Spleen (tissue), 11 donors: ENCODE measurements around the gene GRAMD1A. TPM values are rescaled to one million over a fixed set of nuclear protein-coding genes. Genes with fewer than 3 reads are reported as not detected.
"Not testable (repeated sequence)": the region's sequence is repeated elsewhere in the genome, so short reads cannot be mapped to it uniquely, and the experiment has no call there.

ENCODE experiments used
- DNase-seq: peaks from one replicate; pipeline ENCODE4 v3.0.0-alpha.2; 2020
- H3K27ac ChIP-seq, 8 donors: fragments of 200-600 bp; sonication (generic) in 7 of 8; 1 replicate in 4 of 8; 2 replicates in 4 of 8; pipeline versions ENCODE4 v1.5.0 to v1.8.0; 2016 to 2021; ENCODE audit warnings: inconsistent platforms in 4 of 8, mild to moderate bottlenecking in 4 of 8, moderate library complexity in 1 of 8
- H3K27me3 ChIP-seq, 7 donors: fragments of 200-600 bp; sonication (generic) in 6 of 7; replicated peaks in 1 of 7; 1 replicate in 4 of 7; 2 replicates in 3 of 7; pipeline versions ENCODE4 v1.5.0 to v1.8.0; 2016 to 2021; ENCODE audit warnings: inconsistent platforms in 3 of 7, mild to moderate bottlenecking in 1 of 7
- H3K36me3 ChIP-seq, 6 donors: fragments of 200-600 bp; sonication (generic) in 5 of 6; 1 replicate in 4 of 6; 2 replicates in 2 of 6; pipeline versions ENCODE4 v1.5.0 to v1.8.0; 2016 to 2021; ENCODE audit warnings: inconsistent platforms in 2 of 6
- H3K4me1 ChIP-seq, 6 donors: fragments of 200-600 bp; sonication (generic) in 5 of 6; 1 replicate in 3 of 6; 2 replicates in 3 of 6; pipeline versions ENCODE4 v1.5.0 to v1.8.0; 2016 to 2021; ENCODE audit warnings: inconsistent platforms in 3 of 6
- H3K4me3 ChIP-seq, 8 donors: fragments of 200-600 bp; sonication (generic) in 7 of 8; 1 replicate in 4 of 8; 2 replicates in 4 of 8; pipeline versions ENCODE4 v1.5.0 to v1.8.0; 2016 to 2021; ENCODE audit warnings: inconsistent platforms in 4 of 8, mild to moderate bottlenecking in 4 of 8, moderate library complexity in 2 of 8
- H3K9me3 ChIP-seq, 8 donors: fragments of 200-600 bp; sonication (generic) in 7 of 8; 1 replicate in 4 of 8; 2 replicates in 4 of 8; pipeline versions ENCODE4 v1.5.0 to v1.8.0; 2016 to 2021; ENCODE audit warnings: inconsistent platforms in 4 of 8
- POLR2A ChIP-seq, 3 donors: fragments of 450-650 bp; IDR thresholded peaks; one replicate each; pipeline ENCODE4 v1.5.1; 2017; ENCODE audit warnings: antibody characterized with exemption in 3 of 3, mild to moderate bottlenecking in 1 of 3
- POLR2AphosphoS5 ChIP-seq, 3 donors: sonication (generic); formaldehyde crosslinking; IDR thresholded peaks; one replicate each; pipeline ENCODE4 v1.5.1; 2017; ENCODE audit warnings: antibody characterized with exemption in 3 of 3
- WGBS, 5 donors: extraction: QIAGEN DNeasy Blood & Tissue Kit in 3 of 5; methylation state at CpG; one replicate each; pipeline versions ENCODE4 v1.1.5 to v1.1.7; 2013 to 2018; 5-methylcytosine and 5-hydroxymethylcytosine counted together
- intact Hi-C: fragments of 100-400 bp; cut with DNase I; formaldehyde crosslinking; loops from one replicate; pipeline ENCODE4 v1.15.0; 2023; ENCODE audit warnings: low total_unique reads
- polyA plus RNA-seq, 3 donors: library from polyadenylated mRNA; stranded (reverse); fragments of 200-250 nt; gene quantifications; one replicate each; pipeline ENCODE4 v1.2.1, GENCODE V29; 2013
- total RNA-seq, 7 donors: library from RNA; depleted of rRNA in 3 of 7; stranded (reverse); fragments of >200 nt in 3 of 7; fragmentation: NEBNext Ultra II Directional in 4 of 7; extraction: Animal tissue kit (Norgen Biotek cat#: 25700) in 4 of 7; gene quantifications; one replicate each; pipeline versions ENCODE4 v1.1.0 to v1.2.1, GENCODE V29; 2016 to 2021
- TF ChIP-seq, protein P1 (sequence below), 11 experiments: fragments of 200-600 bp in 7 of 11; fragments of 450-650 bp in 4 of 11; sonication (generic) in 4 of 11; IDR thresholded peaks in 8 of 11; conservative IDR thresholded peaks in 3 of 11; 1 replicate in 7 of 11; 2 replicates in 4 of 11; pipeline versions ENCODE4 v1.4.0 to v1.8.0; 2016 to 2021; ENCODE audit warnings: antibody characterized with exemption in 11 of 11, inconsistent platforms in 4 of 11, mild to moderate bottlenecking in 1 of 11
- donor health status: healthy with polysubstance abuse.
- donor health status: DM: no; HTN: no; CAD: no; lungs with moderate emphysema.
- donor health status: DM: no; HTN: no; CAD: no.
- donor health status: Bipolar disorder and iron deficiency.
- donor health status: healthy.
- donor health status: DM: no; HTN: no; CAD: no.
- donor health status: DM: yes; HTN: yes; CAD: no.

GRAMD1A gene
- total and polyA plus RNA-seq, 10 donors: 30.0 to 177 (median 101) TPM

DNA sequence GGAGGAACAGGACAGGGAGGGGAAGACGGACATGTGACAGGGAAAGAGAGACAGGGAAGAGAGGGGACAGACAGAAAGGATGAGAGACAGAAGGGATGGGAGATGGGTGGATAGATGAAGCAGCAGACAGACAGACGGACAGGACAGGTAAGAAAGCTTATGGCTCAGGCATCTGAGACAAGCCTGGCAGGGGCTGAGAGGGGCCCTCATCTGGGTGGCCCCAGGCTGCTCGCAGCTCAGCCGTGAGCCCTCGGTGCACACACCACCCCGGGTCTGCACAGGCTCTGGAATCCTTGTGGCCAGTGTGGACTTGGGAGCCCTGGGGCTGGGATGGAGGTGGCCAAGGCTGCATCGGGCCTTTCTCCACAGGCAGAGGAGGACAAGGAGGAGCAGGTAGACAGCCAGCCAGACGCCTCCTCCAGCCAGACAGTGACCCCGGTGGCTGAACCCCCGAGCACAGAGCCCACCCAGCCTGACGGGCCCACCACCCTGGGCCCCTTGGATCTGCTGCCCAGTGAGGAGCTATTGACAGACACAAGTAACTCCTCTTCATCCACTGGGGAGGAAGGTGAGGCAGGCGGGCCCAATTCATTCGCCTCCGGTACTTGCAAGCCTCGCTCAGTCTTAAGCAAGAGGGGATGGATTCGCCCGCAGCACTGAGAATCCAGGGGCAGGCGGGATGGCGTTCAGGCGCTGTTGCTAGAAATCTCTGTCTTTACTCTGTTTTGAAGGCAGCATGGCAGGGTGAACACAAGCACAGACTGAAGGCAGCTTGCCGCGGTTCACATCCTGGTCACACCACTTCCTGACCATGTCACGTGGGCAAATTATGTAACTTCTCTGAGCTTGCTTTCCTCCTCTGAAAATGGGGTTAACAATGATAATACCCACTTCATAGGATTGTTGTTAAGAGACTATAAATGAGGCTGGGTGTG, 14.0 kb downstream of the GRAMD1A start:
- H3K36me3 ChIP-seq: peaks cover 3 to 95% (median 73%) of the 10 kb centered on the region in 6 donors
- peak; percentile 87 for DNase-seq
- peak overlapping the region in 5 of 8 donors; percentile 3 to 46 (median 10) for H3K4me3 ChIP-seq
- no peaks in the 10 kb centered on the region for H3K9me3 ChIP-seq
- intact Hi-C loops: loop anchor here (2.0 kb wide), 1 partner anchor 41 kb away; no protein-coding TSS in a partner anchor
- H3K27ac ChIP-seq: peak overlapping the region; percentile 42 to 99 (median 76)
- WGBS, 5 donors: 57 to 66% (median 63%) methylated on average over 21 to 23 of the region's 23 CpGs
- peaks cover 28 to 91% (median 71%) of the 10 kb centered on the region in 6 donors for H3K4me1 ChIP-seq
- H3K27me3 ChIP-seq: no peaks in the 10 kb centered on the region
- TF ChIP-seq, protein P1, sequence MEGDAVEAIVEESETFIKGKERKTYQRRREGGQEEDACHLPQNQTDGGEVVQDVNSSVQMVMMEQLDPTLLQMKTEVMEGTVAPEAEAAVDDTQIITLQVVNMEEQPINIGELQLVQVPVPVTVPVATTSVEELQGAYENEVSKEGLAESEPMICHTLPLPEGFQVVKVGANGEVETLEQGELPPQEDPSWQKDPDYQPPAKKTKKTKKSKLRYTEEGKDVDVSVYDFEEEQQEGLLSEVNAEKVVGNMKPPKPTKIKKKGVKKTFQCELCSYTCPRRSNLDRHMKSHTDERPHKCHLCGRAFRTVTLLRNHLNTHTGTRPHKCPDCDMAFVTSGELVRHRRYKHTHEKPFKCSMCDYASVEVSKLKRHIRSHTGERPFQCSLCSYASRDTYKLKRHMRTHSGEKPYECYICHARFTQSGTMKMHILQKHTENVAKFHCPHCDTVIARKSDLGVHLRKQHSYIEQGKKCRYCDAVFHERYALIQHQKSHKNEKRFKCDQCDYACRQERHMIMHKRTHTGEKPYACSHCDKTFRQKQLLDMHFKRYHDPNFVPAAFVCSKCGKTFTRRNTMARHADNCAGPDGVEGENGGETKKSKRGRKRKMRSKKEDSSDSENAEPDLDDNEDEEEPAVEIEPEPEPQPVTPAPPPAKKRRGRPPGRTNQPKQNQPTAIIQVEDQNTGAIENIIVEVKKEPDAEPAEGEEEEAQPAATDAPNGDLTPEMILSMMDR (IDR thresholded peaks at IDR 0.05 in 8 of 11, conservative IDR thresholded peaks at IDR 0.05 in 3 of 11): no peak
- TF ChIP-seq POLR2AphosphoS5 (IDR thresholded peaks at IDR 0.05): peak; percentile 31 to 70 (median 65)

- H3K27me3 ChIP-seq, H3K4me3 ChIP-seq, DNase-seq, H3K9me3 ChIP-seq, intact Hi-C loops: not testable (repeated sequence)
- Histone ChIP-seq H3K4me1 (peaks cover 28 to 85% (median 65%) of the 10 kb centered on the region in 6 donors), H3K27ac (peak overlapping the region in 7 of 8 donors; percentile 44 to 99 (median 78)), H3K36me3 (peaks cover 3 to 95% (median 73%) of the 10 kb centered on the region in 6 donors)
- 84 to 90% (median 87%) methylated on average over 4 of the region's 4 CpGs for WGBS, 5 donors
These were observed 14.7 kb downstream of the GRAMD1A start for GRCh38 chr19:35014774-35015173.

GRCh38 chr19:35015270-35015953, 15.3 kb downstream of the GRAMD1A start:
- DNase-seq: no peak
- Histone ChIP-seq H3K4me3 (no peak overlapping the region), H3K9me3 (no peaks in the 10 kb centered on the region), H3K27ac (peak overlapping the region in 4 of 8 donors; percentile 74 to 99 (median 86)), H3K4me1 (peaks cover 28 to 78% (median 60%) of the 10 kb centered on the region in 6 donors), H3K27me3 (no peaks in the 10 kb centered on the region), H3K36me3 (peaks cover 3 to 95% (median 73%) of the 10 kb centered on the region in 6 donors)
- WGBS, 5 donors: 79 to 96% (median 92%) methylated on average over 13 to 16 of the region's 16 CpGs
- TF ChIP-seq POLR2A (IDR thresholded peaks at IDR 0.05): no peak
- peak in 2 of 3 donors; percentile 43 to 70 for TF ChIP-seq POLR2AphosphoS5 (IDR thresholded peaks at IDR 0.05)
- intact Hi-C loops: no loop called here

GRCh38 chr19:35015954-35016351, 15.8 kb downstream of the GRAMD1A start:
- 92 to 99% (median 97%) methylated on average over 6 of the region's 6 CpGs for WGBS, 5 donors
- H3K27ac ChIP-seq: peak overlapping the region in 3 of 8 donors; percentile 83 to 99 (median 88)
- peak in 2 of 3 donors; percentile 6 to 45 for TF ChIP-seq POLR2AphosphoS5 (IDR thresholded peaks at IDR 0.05)
- no peak for TF ChIP-seq POLR2A (IDR thresholded peaks at IDR 0.05)

DNA sequence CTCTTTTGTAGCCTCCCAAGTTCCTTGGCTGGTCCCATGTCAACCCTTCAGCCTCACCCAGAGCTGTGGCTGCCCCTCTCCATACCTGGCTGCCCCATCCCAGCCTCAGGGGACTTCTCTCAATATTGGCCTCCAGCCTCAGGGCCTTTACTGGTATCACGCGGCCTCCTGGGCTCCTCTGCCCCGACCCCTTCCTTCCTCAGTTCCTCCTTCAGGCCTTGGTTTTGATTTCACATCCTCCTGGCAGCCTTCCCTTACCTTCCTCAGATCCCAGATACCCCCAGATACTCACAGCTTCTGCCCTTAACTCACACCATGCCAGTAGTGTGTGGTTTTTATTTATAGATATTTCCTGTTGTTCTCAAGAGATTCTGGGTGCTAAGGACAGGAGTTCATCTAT, 17.4 kb downstream of the GRAMD1A start:
- Histone ChIP-seq H3K36me3 (peaks cover 3 to 95% (median 80%) of the 10 kb centered on the region in 6 donors), H3K4me3 (no peak overlapping the region), H3K27ac (peak overlapping the region in 4 of 8 donors; percentile 5 to 52 (median 44)), H3K4me1 (peaks cover 25 to 69% (median 44%) of the 10 kb centered on the region in 6 donors), H3K27me3 (no peaks in the 10 kb centered on the region), H3K9me3 (no peaks in the 10 kb centered on the region)
- WGBS, 5 donors: 32 to 60% (median 52%) methylated on average over 3 of the region's 3 CpGs
- intact Hi-C loops: no loop called here
- TF ChIP-seq POLR2AphosphoS5 (IDR thresholded peaks at IDR 0.05): peak in 1 of 3 donors; percentile 20
- TF ChIP-seq POLR2A (IDR thresholded peaks at IDR 0.05): no peak
- DNase-seq: no peak

More at GRCh38 chr19:35015954-35016351, 15.8 kb downstream of the GRAMD1A start:
- Histone ChIP-seq H3K36me3 (peaks cover 3 to 95% (median 73%) of the 10 kb centered on the region in 6 donors), H3K9me3 (no peaks in the 10 kb centered on the region), H3K27me3 (no peaks in the 10 kb centered on the region), H3K4me3 (no peak overlapping the region), H3K4me1 (peaks cover 28 to 73% (median 55%) of the 10 kb centered on the region in 6 donors)
- DNase-seq: no peak
- intact Hi-C loops: no loop called here
